ENCODE data around the gene LMX1B.
"Not testable (repeated sequence)": the region's sequence is repeated elsewhere in the genome, so short reads cannot be mapped to it uniquely, and the experiment has no call there.

Gene LMX1B

GRCh38 chr9:126613651-126614050 lies at the start of gene LMX1B:
TSS of gene LMX1B (plus strand) at chr9:126613928. CDS start at chr9:126614450, 522 bp downstream.
- DNase-seq, result no peak

- DNase-seq, result no peak
Observed at GRCh38 chr9:126564128-126564527, 49.6 kb upstream of the LMX1B start.

GRCh38 chr9:126564716-126565115 lies 49.0 kb upstream of the LMX1B start:
- DNase-seq, result no peak

DNA sequence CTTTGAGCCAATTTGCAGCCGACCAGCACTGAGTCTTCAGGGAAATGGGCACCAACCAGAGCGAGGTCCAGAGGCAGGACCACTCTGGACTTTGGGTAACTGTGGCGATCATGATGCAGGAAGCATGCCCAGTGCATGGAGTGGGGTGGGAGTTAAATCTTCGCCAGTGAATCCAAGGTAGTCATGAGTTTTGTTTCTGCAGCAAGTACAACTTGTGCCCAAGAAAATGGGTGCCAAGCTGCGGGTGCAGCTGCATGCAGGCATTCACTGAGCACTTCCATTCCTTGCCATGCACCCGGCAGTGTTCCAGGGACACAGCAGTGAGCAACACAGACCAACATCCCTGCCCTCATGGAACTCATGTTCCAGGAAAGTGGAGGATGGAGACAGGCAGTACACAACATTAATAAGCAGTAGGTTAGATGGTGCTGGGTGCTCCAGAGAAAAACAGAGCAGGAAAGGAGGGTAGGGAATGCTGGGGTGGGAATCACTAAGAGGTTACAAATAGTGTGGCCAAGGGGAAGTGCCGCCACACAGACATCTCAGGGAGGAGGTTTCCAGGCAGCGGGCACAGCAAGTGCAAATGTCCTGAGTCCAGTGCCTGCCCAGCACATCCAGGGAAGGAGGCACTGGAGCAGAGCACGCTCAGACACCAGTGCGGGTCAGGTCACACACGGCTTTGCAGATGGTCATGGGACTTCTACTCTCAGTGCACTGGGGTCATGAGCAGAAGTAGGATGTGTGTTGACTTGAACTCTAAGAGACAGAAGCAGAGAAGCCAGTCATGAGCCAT lies 48.2 kb upstream of the LMX1B start:
- DNase-seq, result no peak

- no peak for DNase-seq
Observed at GRCh38 chr9:126569036-126569435, 44.7 kb upstream of the LMX1B start.

DNA sequence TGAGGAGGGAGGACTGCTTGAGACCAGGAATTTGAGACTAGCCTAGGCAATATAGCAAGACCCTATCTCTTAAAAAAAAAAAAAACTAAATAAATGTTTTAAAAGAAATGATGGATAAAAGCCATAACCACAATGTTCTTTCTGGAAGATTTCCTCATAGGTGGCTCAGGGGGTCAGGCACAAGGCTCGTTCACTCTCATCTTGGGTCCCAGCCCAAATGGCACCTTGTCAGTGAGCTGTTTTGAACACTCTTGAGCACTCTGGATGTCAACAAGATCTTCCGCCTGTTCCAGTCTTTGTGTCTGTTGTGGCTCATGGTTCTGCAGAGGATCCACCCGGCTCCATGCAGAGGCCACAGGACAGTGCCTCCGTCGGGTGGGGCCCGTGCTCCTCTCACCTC lies 35.7 kb upstream of the LMX1B start:
- DNase-seq, result no peak

- not testable (repeated sequence) for DNase-seq
Observed at GRCh38 chr9:126580319-126580718, 33.4 kb upstream of the LMX1B start.

GRCh38 chr9:126581893-126582292 lies 31.8 kb upstream of the LMX1B start:
- DNase-seq, result no peak

- DNase-seq, result no peak
Observed at GRCh38 chr9:126582427-126582826, 31.3 kb upstream of the LMX1B start.

DNA sequence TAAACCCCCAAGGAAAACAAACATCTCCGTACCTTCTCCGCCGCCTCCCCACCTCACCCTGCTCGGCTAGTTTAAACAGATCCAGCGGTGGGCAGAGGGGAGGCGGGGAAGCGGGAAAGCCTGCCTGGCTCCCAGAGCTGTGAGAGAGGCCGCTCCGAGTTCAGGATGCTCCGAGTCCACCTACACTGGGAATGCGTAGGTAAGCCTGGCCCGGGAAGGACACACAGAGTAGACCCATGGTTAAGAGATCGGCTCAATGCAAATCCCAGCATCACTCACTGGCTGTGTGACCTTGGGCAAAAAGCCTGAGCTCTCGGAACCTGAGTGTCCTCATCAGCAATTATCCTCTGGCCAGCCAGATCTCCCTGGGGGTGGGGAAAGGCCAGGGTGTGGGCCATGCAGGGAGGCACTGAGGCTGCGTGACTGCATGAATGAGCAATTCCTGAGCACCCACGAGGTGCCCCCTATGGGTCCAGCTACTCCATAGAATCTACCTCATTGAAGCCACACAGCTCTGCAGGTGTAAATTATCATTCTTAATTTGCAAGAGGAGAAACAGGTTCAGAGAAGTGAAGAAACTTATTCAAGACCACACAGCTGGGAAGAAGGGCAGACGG lies 30.5 kb upstream of the LMX1B start:
- no peak for DNase-seq

DNA sequence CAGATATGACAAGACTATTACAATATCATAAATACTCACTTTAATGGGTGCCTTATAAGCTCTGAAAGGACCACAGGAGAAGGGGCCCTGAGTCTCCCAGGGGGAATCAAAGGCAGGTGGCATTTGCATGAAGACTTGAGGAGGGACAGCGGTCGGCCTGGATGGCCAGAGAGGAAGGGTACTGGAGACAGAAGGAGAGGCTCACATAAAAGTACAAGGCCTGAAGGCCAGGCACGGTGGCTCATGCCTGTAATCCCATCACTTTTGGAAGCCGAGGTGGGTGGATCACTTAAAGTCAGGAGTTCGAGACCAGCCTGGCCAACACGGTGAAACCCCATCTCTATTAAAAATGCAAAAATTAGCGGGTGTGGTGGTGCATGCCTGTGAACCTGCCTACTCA lies 29.1 kb upstream of the LMX1B start:
- DNase-seq, result no peak

DNA sequence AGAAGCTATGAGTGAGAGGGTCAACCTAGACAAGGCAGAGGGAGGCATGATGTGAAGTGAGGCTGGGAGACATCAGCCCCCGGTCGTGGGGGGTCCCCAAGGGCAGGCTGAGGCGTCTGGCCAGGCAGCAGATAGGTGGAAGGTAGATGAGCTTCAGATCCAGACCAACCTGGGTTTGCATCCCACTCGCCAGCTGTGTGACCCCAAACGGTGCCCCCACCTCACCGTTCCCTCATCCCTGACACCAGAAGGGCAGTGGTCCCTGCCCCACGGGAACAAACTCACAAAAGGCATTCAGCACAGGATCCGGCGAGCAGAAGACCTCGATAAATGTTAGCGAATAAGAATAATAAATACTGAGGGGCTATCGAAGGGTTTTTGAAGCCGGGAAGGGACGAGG lies 27.5 kb upstream of the LMX1B start:
- DNase-seq, result no peak

DNA sequence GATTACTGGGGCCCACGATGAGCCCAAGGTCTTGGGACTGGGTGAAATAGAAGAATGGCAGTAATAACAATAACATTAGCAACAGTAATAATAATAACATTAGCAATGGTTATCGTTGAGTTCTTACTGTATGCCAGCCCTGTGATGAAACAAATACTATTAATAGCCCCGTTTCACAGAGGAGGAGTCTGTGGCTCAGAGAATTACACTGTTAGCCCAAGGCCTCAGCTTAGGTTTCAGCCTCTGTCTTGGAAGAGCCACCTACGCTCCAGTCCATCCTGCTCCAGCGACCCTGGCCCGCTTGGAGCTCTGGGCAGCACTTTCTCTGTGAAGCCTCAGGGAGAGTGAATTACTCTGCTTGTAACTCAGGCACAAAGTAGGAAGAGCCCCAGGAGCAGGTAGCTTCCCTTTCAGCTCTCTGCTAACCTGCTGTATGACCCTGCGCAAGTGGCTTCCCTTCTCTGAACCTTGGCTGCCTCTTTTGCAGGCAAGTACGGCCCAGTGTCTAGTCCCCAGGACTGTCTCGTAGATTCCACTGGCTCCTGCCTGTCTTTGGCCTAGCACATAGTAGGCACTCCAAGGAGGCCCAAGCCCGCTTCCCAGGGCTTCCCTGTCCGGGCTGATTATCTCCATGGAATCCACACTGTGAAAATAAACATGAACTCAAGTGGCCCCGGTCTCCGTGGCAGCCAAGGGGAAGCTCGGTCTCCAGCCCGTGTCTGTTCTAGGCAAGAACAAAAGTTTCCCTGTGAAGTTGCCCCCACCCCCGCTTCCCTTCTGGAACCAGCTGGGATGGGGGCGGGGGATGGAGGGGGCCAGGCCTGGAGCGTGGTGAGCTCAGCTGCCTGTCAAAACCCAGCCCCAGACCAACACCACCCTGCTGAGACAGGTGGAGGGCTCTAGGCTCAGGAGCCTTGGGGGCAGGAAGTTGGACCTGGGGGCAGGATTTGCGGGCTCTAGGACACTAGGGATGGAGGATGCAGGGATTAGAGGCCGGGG lies 26.2 kb upstream of the LMX1B start:
- DNase-seq, result no peak

- no peak for DNase-seq
Observed at GRCh38 chr9:126588491-126589168, 25.1 kb upstream of the LMX1B start.

- DNase-seq, result no peak
Observed at GRCh38 chr9:126589349-126589748, 24.4 kb upstream of the LMX1B start.

DNA sequence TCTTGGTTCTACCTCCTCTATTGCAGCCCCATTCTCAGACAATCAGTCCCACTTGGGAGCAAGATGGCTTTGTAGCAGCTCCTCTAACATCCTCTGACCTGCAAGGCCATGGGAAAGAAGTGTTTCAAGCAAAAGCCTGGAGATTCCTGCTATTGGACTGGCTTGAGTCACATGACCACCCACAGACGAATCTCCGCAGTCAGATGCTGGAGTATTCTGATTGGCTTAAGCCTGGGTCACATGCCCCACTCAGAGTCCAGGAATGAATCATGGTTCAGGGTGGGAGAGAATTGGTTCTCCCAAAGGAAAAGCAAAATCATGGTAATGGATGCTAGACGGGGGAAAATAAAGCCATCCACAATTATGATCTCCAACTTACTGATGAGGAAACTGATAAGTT lies 22.6 kb upstream of the LMX1B start:
- no peak for DNase-seq

- DNase-seq, result peak; percentile 3
Observed at GRCh38 chr9:126591922-126592321, 21.8 kb upstream of the LMX1B start.

DNA sequence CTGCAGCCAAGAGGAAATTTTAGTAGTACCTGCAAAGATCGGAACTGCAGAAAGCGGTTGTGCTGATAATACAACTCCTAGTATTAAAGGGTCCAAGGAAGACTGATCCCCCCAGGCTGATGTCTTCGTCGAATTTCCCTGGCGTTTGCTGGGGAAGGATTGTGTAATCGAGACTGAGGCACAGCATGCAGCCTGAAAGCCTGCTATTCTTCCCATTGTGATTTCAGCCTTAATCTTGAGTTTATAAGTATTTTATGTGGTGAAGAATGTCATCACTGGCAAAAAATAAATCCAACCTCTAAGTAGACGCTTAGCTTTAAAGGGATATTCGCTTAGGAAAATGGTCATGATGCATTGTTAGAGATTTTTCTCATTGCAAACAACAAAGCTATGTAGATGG lies 21.3 kb upstream of the LMX1B start:
- no peak for DNase-seq

- DNase-seq, result no peak
Observed at GRCh38 chr9:126595982-126596381, 17.7 kb upstream of the LMX1B start.

DNA sequence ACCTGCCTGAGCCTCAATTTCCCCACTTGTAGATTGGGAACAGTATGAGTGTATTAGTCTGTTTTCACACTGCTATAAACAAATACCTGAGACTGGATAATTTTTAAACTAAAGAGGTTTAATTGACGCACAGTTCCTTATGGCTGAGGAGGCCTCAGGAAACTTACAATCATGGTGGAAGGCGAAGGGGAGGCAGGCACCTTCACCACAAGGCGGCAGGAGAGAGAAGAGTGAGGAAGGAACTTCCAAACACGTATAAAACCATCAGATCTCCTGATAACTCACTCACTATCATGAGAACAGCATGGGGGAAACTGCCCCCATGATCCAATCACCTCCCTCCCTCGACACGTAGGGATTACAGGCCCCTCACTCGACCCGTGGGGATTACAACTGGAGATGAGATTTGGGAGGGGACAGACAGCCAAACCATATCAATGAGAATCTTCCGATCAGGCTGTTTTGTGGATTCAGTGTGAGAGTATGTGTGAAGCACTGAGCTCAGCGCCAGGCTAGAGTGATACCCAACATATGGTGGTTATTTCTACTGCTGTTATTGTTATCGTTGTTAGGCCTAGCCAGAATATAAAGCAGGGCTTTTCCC lies 14.6 kb upstream of the LMX1B start:
- DNase-seq, result no peak

GRCh38 chr9:126604059-126605055 lies 9.4 kb upstream of the LMX1B start:
- DNase-seq, result no peak
